ENCODE data around the gene DPF1.
A peak's percentile ranks its signal among the peaks of the same experiment; 100 is the strongest.
"Not testable (repeated sequence)": the region's sequence is repeated elsewhere in the genome, so short reads cannot be mapped to it uniquely, and the experiment has no call there.

Gene DPF1

GRCh38 chr19:38224014-38224862 lies at the start of gene DPF1:
Gene DPF1 (minus strand): TSS chr19:38224222. CDS start chr19:38224142, 80 bp downstream.
- peak; percentile 64 for DNase-seq (ENCODE audit: low read depth)

- DNase-seq (ENCODE audit: low read depth), result no peak
Measured at GRCh38 chr19:38273499-38273898, 49.5 kb upstream of the DPF1 start.

GRCh38 chr19:38270587-38271167 lies 46.7 kb upstream of the DPF1 start:
- no peak for DNase-seq (ENCODE audit: low read depth)

GRCh38 chr19:38268539-38268938 lies 44.5 kb upstream of the DPF1 start:
- DNase-seq (ENCODE audit: low read depth), result no peak

GRCh38 chr19:38267761-38268483 lies 43.9 kb upstream of the DPF1 start:
- DNase-seq (ENCODE audit: low read depth), result no peak

- no peak for DNase-seq (ENCODE audit: low read depth)
Measured at GRCh38 chr19:38266981-38267597, 43.1 kb upstream of the DPF1 start.

- DNase-seq (ENCODE audit: low read depth), result no peak
Measured at GRCh38 chr19:38265921-38266429, 42.0 kb upstream of the DPF1 start.

GRCh38 chr19:38265213-38265861 lies 41.3 kb upstream of the DPF1 start:
- DNase-seq (ENCODE audit: low read depth), result no peak

- DNase-seq (ENCODE audit: low read depth), result peak; percentile 21
Measured at GRCh38 chr19:38264486-38265212, 40.6 kb upstream of the DPF1 start, which contains the start of gene SPINT2. Gene SPINT2 (plus strand): TSS chr19:38264573. CDS start chr19:38264893, 320 bp downstream.

GRCh38 chr19:38263689-38264485 lies 39.9 kb upstream of the DPF1 start:
- DNase-seq (ENCODE audit: low read depth), result peak; percentile 78

GRCh38 chr19:38262585-38263268 lies 38.7 kb upstream of the DPF1 start:
- no peak for DNase-seq (ENCODE audit: low read depth)

GRCh38 chr19:38261942-38262341 lies 37.9 kb upstream of the DPF1 start:
- not testable (repeated sequence) for DNase-seq (ENCODE audit: low read depth)

GRCh38 chr19:38255383-38256014 lies 31.5 kb upstream of the DPF1 start:
- no peak for DNase-seq (ENCODE audit: low read depth)

GRCh38 chr19:38253788-38254187 lies 29.8 kb upstream of the DPF1 start:
- no peak for DNase-seq (ENCODE audit: low read depth)

GRCh38 chr19:38252941-38253691 lies 29.1 kb upstream of the DPF1 start:
- no peak for DNase-seq (ENCODE audit: low read depth)

GRCh38 chr19:38252385-38252784 lies 28.4 kb upstream of the DPF1 start:
- DNase-seq (ENCODE audit: low read depth), result no peak

- no peak for DNase-seq (ENCODE audit: low read depth)
Measured at GRCh38 chr19:38251564-38252051, 27.6 kb upstream of the DPF1 start.
